GM12865 (cell line): Measurements from ENCODE around the gene CRY1.

Experiments
- DNase-seq: peaks from one replicate; pipeline ENCODE4 v3.0.0; 2010; ENCODE audit warnings: low read depth
- H3K4me3 ChIP-seq: 2 replicates; pipeline ENCODE4 v1.5.1; 2011; ENCODE audit warnings: mild to moderate bottlenecking, low read depth, low read length, control low read depth
- CTCF ChIP-seq: IDR thresholded peaks from 2 replicates; pipeline ENCODE4 v1.5.1; 2011; ENCODE audit warnings: low read length, control low read depth, low read depth, inconsistent platforms; ENCODE audit not compliant: insufficient read depth; ENCODE audit errors: missing control alignments

The CRY1 gene

DNA sequence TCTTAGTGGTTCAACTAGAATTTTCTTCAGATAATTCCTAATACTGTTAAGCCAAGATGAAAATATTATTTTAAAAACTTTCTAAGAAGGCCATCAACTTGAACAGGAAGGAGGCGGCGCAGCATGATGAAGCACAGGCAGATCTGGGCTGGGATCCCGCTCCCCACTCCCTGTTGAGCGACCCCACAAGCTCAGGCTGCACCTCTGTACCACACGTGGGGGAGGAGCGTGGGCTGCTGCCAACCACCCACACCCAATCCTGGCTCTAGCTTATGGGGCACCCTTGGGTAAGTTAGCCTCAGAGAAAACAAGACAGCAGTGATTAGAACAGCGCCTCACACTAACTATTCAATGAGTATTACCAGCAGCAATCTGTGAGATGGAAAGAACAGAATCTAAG lies 112.4 kb downstream of the CRY1 start:
- DNase-seq = no peak
- H3K4me3 ChIP-seq = no peak overlapping the region
- no peak for TF ChIP-seq CTCF

DNA sequence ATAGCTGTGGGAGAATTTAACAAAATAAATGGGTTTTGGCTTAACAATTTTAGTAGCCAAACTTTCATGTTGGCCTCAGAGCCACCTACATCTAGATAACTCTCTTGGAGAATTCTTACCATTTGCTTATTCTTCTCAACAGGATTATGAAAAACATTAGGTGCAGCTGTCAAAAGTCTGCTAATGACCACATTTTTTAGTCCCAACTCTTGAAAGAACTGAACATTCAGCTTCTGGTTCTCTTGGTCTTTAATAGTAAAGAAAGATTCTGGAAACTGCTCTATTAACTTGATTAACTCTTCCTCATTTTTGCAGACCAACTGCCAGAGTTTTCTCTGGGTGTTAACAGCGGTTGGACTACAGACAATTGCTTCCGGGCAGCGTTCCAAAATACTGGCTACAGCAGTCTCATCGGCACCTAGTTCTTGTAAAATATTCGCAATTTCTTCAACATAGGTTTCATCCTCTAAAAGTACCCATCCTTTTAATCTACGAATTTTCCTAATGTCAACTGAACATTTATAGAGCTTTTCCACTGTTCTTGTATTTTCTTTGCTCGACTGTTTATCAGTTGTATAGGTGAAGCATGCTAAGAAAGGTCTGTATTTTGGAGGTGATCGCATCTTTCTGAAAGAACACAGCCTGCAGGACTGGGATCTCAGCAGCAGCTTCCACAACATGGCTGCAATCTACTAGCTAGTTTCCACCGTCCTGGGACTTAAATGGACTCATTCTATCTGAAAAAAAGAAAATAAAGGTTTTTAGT lies 115.1 kb downstream of the CRY1 start:
- TF ChIP-seq CTCF = no peak
- H3K4me3 ChIP-seq = no peak overlapping the region
- DNase-seq = no peak

DNA sequence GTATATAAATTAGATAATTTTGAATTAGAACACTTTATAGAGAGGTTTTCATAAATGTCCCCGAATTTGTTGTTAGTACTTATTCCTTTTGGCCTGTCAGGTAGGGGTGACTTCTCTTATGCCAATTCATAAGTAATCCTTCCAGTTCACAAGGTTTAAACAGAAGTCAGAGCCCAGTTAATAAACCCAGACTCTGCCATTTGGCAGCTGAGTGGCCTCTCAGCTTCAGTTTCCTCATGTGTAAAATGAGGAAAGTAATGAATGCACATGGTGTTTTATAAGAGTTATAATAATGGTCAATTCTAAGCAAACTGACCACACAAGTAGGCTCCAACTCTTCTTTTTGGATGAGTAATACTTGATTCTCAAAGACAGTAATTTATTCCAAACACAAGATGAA lies 116.7 kb downstream of the CRY1 start:
- TF ChIP-seq CTCF = no peak
- no peak for DNase-seq
- no peak overlapping the region for H3K4me3 ChIP-seq

- DNase-seq = no peak
- no peak overlapping the region for H3K4me3 ChIP-seq
- no peak for TF ChIP-seq CTCF
Measured at GRCh38 chr12:106975993-106976658, 117.2 kb downstream of the CRY1 start.

GRCh38 chr12:106975098-106975497 lies 118.3 kb downstream of the CRY1 start:
- no peak for DNase-seq
- TF ChIP-seq CTCF = no peak
- H3K4me3 ChIP-seq = no peak overlapping the region

GRCh38 chr12:106974511-106974910 lies 118.8 kb downstream of the CRY1 start:
- no peak overlapping the region for H3K4me3 ChIP-seq
- peak; percentile 46 for DNase-seq
- TF ChIP-seq CTCF = no peak

DNA sequence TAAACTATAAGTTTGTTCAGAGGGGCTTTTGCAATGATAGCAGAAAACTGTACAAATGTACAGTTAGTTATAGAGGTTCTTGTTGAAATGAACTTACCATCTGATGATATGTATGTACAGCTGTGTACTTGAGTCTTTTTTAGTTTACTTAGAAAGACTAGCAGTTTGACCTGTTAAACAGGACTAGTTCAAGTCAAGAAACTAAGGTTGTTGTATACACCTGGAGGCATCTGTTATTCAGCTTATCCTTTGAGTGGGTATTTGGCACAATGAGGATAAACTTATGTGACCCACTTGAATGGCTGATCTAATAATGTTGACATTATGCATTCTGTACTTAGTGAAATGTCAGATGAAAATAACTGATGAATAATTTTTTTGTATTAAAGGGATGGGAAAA lies 119.8 kb downstream of the CRY1 start:
- TF ChIP-seq CTCF = no peak
- no peak for DNase-seq
- H3K4me3 ChIP-seq = no peak overlapping the region
